GM10248 (cell line): ENCODE data around the gene SEPTIN8.

Experiments used
- CTCF ChIA-PET: fragments of 300-600 bp; sonication (Branson Sonifier 250); formaldehyde crosslinking; extraction: SDS; loops from one replicate; lab custom pipeline; 2021; ENCODE audit warnings: antibody characterized with exemption; lab: Yijun Ruan, JAX
- POLR2A ChIA-PET: fragments of 350-650 bp; sonication (Branson Sonifier 250); formaldehyde crosslinking; extraction: SDS; loops from one replicate; lab custom pipeline; 2020; ENCODE audit warnings: antibody characterized with exemption; lab: Yijun Ruan, JAX
- DNase-seq: peaks from one replicate; pipeline ENCODE4 v3.0.0; 2012; ENCODE audit errors: extremely low spot score
- CTCF ChIP-seq: IDR thresholded peaks from 2 replicates; pipeline ENCODE4 v1.5.1; 2012; ENCODE audit warnings: mild to moderate bottlenecking, low read depth; ENCODE audit errors: extremely low read depth, missing control alignments, control extremely low read depth

SEPTIN8 gene

GRCh38 chr5:132714456-132715307, 62.4 kb downstream of the SEPTIN8 start:
- DNase-seq, result no peak
- TF ChIP-seq CTCF, result peak; percentile 3
- CTCF ChIA-PET, result interaction anchor here (0.7 to 6.1 kb wide), 9 partner anchors 13 to 214 kb away, joined by 3 to 51 read pairs (median 4); partner anchors contain the start of gene KIF3A
- POLR2A ChIA-PET, result no interaction called here

- no peak for TF ChIP-seq CTCF
- POLR2A ChIA-PET, result interaction anchor here (0.7 kb wide), 2 partner anchors 47 to 64 kb away, joined by 4 read pairs; no protein-coding TSS in a partner anchor
- DNase-seq, result no peak
- CTCF ChIA-PET, result interaction anchor here (1.2 to 2.7 kb wide), 5 partner anchors 9 to 138 kb away, joined by 3 to 10 read pairs (median 5); no protein-coding TSS in a partner anchor
Observed at GRCh38 chr5:132708645-132709044, 68.4 kb downstream of the SEPTIN8 start.

- POLR2A ChIA-PET, result no interaction called here
- no peak for DNase-seq
- CTCF ChIA-PET, result interaction anchor here (3.1 kb wide), 1 partner anchor 15 kb away, joined by 9 read pairs; no protein-coding TSS in a partner anchor
- TF ChIP-seq CTCF, result no peak
Observed at GRCh38 chr5:132704875-132705274, 72.2 kb downstream of the SEPTIN8 start.
